ENCODE data around the gene PMEPA1.

Gene PMEPA1

GRCh38 chr20:57744206-57744605 lies 34.4 kb upstream of the PMEPA1 start:
- ATAC-seq: no peak
- peaks cover 36% of the 10 kb centered on the region for H3K27me3 Mint-ChIP-seq
- DNase-seq: no peak
- no peak overlapping the region for H3K4me3 Mint-ChIP-seq
- H3K4me1 Mint-ChIP-seq: peaks cover 11% of the 10 kb centered on the region
- no peak overlapping the region for H3K27ac Mint-ChIP-seq
- no peaks in the 10 kb centered on the region for H3K9me3 Mint-ChIP-seq

- no peak overlapping the region for H3K27ac Mint-ChIP-seq
- DNase-seq (no peak), ATAC-seq (no peak)
- no peaks in the 10 kb centered on the region for H3K9me3 Mint-ChIP-seq
- H3K4me3 Mint-ChIP-seq: no peak overlapping the region
- H3K27me3 Mint-ChIP-seq: peaks cover 30% of the 10 kb centered on the region
- H3K4me1 Mint-ChIP-seq: peaks cover 5% of the 10 kb centered on the region
These were observed 33.8 kb upstream of the PMEPA1 start for GRCh38 chr20:57743450-57744095.

GRCh38 chr20:57742507-57743181 lies 32.8 kb upstream of the PMEPA1 start:
- H3K4me3 Mint-ChIP-seq: no peak overlapping the region
- DNase-seq (no peak), ATAC-seq (no peak)
- H3K27ac Mint-ChIP-seq: no peak overlapping the region
- peaks cover 22% of the 10 kb centered on the region for H3K27me3 Mint-ChIP-seq
- H3K4me1 Mint-ChIP-seq: no peaks in the 10 kb centered on the region
- no peaks in the 10 kb centered on the region for H3K9me3 Mint-ChIP-seq

- no peaks in the 10 kb centered on the region for H3K9me3 Mint-ChIP-seq
- no peak for DNase-seq
- no peak overlapping the region for H3K4me3 Mint-ChIP-seq
- H3K27ac Mint-ChIP-seq: no peak overlapping the region
- peaks cover 6% of the 10 kb centered on the region for H3K4me1 Mint-ChIP-seq
- peaks cover 42% of the 10 kb centered on the region for H3K27me3 Mint-ChIP-seq
- ATAC-seq: no peak
These were observed 28.7 kb upstream of the PMEPA1 start for GRCh38 chr20:57738484-57738883.

- DNase-seq: no peak
- Mint-ChIP-seq H3K4me3 (no peak overlapping the region), H3K27me3 (peaks cover 45% of the 10 kb centered on the region), H3K9me3 (no peaks in the 10 kb centered on the region), H3K27ac (no peak overlapping the region), H3K4me1 (peaks cover 6% of the 10 kb centered on the region)
- no peak for ATAC-seq
These were observed 28.2 kb upstream of the PMEPA1 start for GRCh38 chr20:57738053-57738452.

GRCh38 chr20:57737349-57737748 lies 27.5 kb upstream of the PMEPA1 start:
- no peak overlapping the region for H3K27ac Mint-ChIP-seq
- no peaks in the 10 kb centered on the region for H3K9me3 Mint-ChIP-seq
- no peak for ATAC-seq
- H3K27me3 Mint-ChIP-seq: peaks cover 42% of the 10 kb centered on the region
- peaks cover 6% of the 10 kb centered on the region for H3K4me1 Mint-ChIP-seq
- DNase-seq: no peak
- H3K4me3 Mint-ChIP-seq: no peak overlapping the region

- ATAC-seq (no peak), DNase-seq (no peak)
- no peaks in the 10 kb centered on the region for H3K9me3 Mint-ChIP-seq
- no peak overlapping the region for H3K27ac Mint-ChIP-seq
- no peak overlapping the region for H3K4me3 Mint-ChIP-seq
- peaks cover 6% of the 10 kb centered on the region for H3K4me1 Mint-ChIP-seq
- peaks cover 38% of the 10 kb centered on the region for H3K27me3 Mint-ChIP-seq
These were observed 27.0 kb upstream of the PMEPA1 start for GRCh38 chr20:57736738-57737347.

DNA sequence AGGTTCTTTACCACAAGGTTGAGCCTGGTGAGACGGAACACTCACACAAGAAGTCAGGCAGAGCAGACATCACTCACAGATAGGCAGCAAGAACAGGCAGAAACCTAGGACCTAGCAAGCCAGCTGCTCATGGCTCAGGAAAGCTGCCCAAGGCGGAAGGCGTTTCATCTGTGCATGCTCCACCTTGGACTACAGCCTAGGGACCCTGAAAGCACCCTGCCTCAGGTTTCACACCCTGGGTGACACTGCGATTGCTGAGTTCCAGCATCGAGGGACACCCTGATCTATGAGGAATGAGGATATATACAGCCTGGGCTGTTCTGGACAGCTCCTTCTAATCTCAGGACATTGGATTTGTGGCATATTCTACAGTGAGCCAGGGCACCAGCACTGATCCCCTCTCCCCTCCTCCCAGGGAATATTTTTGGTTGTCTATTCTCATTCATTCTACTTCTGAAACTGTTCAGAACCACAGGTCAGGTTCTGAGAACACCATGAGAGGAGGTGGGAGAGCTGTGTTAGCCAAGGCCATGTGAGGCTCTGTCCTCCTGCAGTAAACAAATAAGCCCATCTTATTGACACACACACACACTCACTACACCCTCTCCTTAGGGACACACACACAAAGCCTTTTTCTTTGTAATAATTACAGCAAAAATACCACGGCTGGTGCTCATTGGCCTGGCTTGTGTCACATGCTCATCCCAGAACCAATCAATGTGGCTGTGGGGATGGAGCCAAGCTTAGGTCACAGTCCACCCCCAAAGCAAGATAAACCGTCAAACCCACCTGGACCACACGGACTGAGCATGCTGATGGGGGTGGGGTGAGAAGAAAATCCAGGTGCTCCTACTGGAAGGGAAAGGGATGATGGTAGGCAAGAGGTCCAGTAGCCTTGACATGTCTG lies 26.3 kb upstream of the PMEPA1 start:
- Mint-ChIP-seq H3K4me3 (no peak overlapping the region), H3K4me1 (peaks cover 6% of the 10 kb centered on the region), H3K9me3 (no peaks in the 10 kb centered on the region), H3K27me3 (peaks cover 39% of the 10 kb centered on the region), H3K27ac (no peak overlapping the region)
- DNase-seq (no peak), ATAC-seq (no peak)

- H3K4me3 Mint-ChIP-seq: peak overlapping the region in 1 of 2 donors; percentile 22
- ATAC-seq (no peak), DNase-seq (no peak)
- H3K27me3 Mint-ChIP-seq: peaks cover 39% of the 10 kb centered on the region
- H3K9me3 Mint-ChIP-seq: no peaks in the 10 kb centered on the region
- H3K4me1 Mint-ChIP-seq: peaks cover 6% of the 10 kb centered on the region
- no peak overlapping the region for H3K27ac Mint-ChIP-seq
These were observed 24.9 kb upstream of the PMEPA1 start for GRCh38 chr20:57734754-57735153.

DNA sequence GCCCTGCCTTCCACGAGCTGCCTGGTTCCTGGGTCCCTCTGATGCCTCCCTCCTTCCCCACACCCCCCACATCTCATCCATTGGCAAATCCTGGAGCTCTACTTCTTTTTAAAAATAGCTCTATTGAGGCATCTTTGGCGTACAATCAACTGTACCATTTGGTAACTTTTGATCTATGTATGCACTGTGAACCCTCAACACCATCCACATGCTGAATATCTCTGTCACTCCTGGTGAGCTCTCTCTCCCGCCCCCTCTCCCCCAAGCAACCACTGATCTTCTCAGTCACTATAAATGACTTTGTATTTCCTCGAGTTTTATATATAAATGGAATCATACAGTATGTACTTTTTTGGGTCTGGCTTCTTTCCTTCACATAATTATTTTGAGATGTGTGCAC lies 22.4 kb upstream of the PMEPA1 start:
- H3K27me3 Mint-ChIP-seq: peaks cover 43% of the 10 kb centered on the region
- no peaks in the 10 kb centered on the region for H3K9me3 Mint-ChIP-seq
- H3K4me3 Mint-ChIP-seq: no peak overlapping the region
- no peak overlapping the region for H3K27ac Mint-ChIP-seq
- peaks cover 6% of the 10 kb centered on the region for H3K4me1 Mint-ChIP-seq
- ATAC-seq: no peak
- no peak for DNase-seq

DNA sequence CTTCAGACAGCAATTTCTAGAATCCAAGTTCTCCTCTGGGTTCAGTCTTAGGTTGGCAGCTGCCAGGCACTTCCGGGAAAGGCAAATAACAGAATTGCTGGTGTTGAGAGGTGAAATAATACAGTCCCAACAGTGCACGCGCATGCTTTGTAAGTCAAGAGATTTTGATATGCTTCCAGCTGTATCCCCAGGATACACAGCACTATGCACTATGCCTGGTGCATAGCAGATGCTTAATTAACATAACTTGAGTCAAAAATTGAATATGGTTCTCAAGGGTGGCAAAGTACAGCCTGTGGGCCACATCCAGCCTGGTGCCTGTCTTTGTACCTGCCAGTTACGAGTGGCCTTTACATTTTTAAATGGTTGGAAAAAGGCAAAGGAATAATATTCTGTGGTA lies 18.9 kb upstream of the PMEPA1 start:
- H3K4me1 Mint-ChIP-seq: no peaks in the 10 kb centered on the region
- no peak overlapping the region for H3K27ac Mint-ChIP-seq
- DNase-seq: no peak
- no peak for ATAC-seq
- no peak overlapping the region for H3K4me3 Mint-ChIP-seq
- no peaks in the 10 kb centered on the region for H3K9me3 Mint-ChIP-seq
- peaks cover 30% of the 10 kb centered on the region for H3K27me3 Mint-ChIP-seq

GRCh38 chr20:57727863-57728262 lies 18.0 kb upstream of the PMEPA1 start:
- Mint-ChIP-seq H3K27me3 (peaks cover 30% of the 10 kb centered on the region), H3K27ac (no peak overlapping the region), H3K9me3 (no peaks in the 10 kb centered on the region), H3K4me3 (no peak overlapping the region), H3K4me1 (no peaks in the 10 kb centered on the region)
- DNase-seq (no peak), ATAC-seq (no peak)

DNA sequence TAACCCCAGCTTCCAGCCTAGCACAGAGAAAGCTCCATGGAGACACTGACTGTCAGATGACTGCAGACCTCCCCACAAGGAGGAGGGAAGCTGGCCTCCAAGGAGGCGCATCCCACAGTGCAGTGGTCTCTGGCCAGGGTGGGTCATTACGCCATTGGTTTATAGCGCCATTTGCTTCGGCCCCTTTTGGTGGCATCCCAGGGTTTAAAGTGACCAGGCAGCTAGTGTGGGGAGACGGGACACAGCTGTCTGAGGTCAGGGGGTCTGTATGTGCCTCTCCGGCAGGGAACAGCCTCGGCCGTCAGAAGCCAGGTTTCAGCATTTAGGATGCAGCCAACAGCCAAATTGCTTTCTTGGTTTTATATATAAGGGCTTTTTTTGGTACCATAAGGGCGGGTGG lies 15.8 kb upstream of the PMEPA1 start:
- Mint-ChIP-seq H3K4me3 (no peak overlapping the region), H3K4me1 (no peaks in the 10 kb centered on the region)
- ATAC-seq: no peak

DNA sequence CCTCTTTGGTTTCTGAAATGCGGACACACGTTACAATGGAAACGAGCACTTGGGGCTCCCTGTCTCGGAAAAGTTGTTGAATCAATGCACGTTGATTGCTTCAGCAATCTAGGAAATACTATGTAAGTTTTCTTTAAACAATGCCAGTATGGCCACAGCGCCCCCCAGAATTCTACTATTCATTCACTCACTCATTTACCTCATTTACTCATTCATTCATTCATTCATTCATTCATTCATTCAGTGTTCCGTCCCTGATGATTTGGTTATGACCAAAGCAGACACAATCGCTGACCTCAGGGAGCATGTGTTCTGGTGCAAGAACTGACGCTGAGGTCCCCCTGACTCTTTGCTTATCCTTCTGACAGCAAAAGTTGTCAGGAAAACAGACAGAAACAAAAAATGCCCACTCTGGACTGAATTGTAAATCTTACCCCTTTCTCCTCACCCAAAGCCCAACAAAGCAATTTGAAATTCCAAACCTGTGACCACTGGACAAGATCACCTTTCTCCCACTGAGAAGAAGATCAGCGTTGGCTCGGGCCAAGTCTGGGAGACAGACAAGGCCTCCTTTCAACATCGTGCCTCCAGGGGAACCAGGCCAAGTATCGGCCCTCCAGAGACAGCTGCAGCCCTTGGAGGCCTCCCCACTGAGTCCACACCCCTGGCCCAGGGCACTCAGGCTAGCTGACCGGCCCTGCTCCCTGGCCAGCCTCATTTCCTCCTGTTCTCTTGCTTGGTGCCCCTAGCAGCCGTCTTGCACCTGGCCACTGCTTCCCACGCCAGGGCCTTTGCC lies 15.0 kb upstream of the PMEPA1 start:
- ATAC-seq (no peak), DNase-seq (no peak)
- Mint-ChIP-seq H3K4me1 (no peaks in the 10 kb centered on the region), H3K27ac (no peak overlapping the region), H3K9me3 (no peaks in the 10 kb centered on the region), H3K4me3 (no peak overlapping the region), H3K27me3 (peaks cover 30% of the 10 kb centered on the region)

More for the DNA sequence above, 15.8 kb upstream of the PMEPA1 start:
- Mint-ChIP-seq H3K9me3 (no peaks in the 10 kb centered on the region), H3K27me3 (peaks cover 30% of the 10 kb centered on the region), H3K27ac (no peak overlapping the region)
- DNase-seq: no peak

DNA sequence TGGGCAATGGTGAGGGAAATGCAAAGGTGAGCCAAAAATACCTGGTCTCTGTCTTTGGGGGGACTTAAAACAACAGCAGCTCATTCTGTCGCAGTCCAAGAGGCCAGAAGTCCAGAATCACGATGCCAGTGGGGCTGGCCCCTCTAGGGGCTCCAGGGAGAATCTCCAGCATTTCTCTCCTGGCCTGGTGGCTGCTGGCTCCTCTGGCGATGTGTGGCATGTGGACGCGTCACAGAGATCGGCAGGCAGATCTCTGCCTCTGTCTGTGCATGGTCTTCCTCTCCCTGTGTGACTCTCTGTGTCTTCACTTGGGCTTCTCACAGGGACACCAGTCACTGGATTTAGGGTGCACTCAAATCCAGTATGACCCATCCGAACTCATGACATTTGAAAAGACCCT lies 14.0 kb upstream of the PMEPA1 start:
- no peaks in the 10 kb centered on the region for H3K9me3 Mint-ChIP-seq
- ATAC-seq (no peak), DNase-seq (no peak)
- H3K4me1 Mint-ChIP-seq: peaks cover 6% of the 10 kb centered on the region
- H3K27ac Mint-ChIP-seq: no peak overlapping the region
- no peak overlapping the region for H3K4me3 Mint-ChIP-seq
- H3K27me3 Mint-ChIP-seq: peaks cover 30% of the 10 kb centered on the region

Measured in stimulated activated naive CD8-positive, alpha-beta T cell treated with anti-CD3 and anti-CD28 coated beads, Interleukin-15, amount 100 ng/mL, for 72 hours (primary cell).